GM12878 (cell line): Measurements from ENCODE around the gene CCL23. TPM values are rescaled to one million over a fixed set of nuclear protein-coding genes. Genes with fewer than 3 reads are reported as not detected.

Experiments
- ATAC-seq: fragments of 200-7000 bp; cut with Tn5 transposase; 3 replicates; pipeline ENCODE4 v1.9.1; 2020; ENCODE audit warnings: mild to moderate bottlenecking, moderate library complexity
- BruUV-seq: library from RNA; stranded (reverse); fragments of 400-500 nt; replicated peaks from 2 replicates; lab custom pipeline; 2021; lab: Mats Ljungman, UMichigan
- CTCF ChIA-PET: fragments of 300-600 bp; sonication (Branson Sonifier 250); formaldehyde crosslinking; extraction: SDS; loops from one replicate; lab custom pipeline; 2021; ENCODE audit warnings: inconsistent platforms; lab: Yijun Ruan, JAX
- POLR2A ChIA-PET: fragments of 350-600 bp; formaldehyde crosslinking; extraction: SDS; loops from one replicate; lab custom pipeline; 2021; ENCODE audit warnings: inconsistent platforms; lab: Charles Lee
- RAD21 ChIA-PET: fragments of 300-600 bp; sonication (Branson Sonifier 250); formaldehyde crosslinking; loops from one replicate; lab custom pipeline; 2023; ENCODE audit warnings: antibody characterized with exemption; ENCODE audit not compliant: unreplicated experiment; lab: Charles Lee
- SMC1A ChIA-PET: fragments of 300-600 bp; sonication (Branson Sonifier 250); formaldehyde crosslinking; loops from one replicate; lab custom pipeline; 2023; ENCODE audit not compliant: unreplicated experiment, uncharacterized antibody; lab: Charles Lee
- DNase-seq: peaks from one replicate; pipeline ENCODE4 v3.0.0-alpha.2; 2011; ENCODE audit warnings: low read depth, low spot score
- FAIRE-seq: peaks from 3 replicates; lab custom pipeline; 2011; peaks lifted over from hg19 to GRCh38; lab: Jason Lieb, UNC
- H2AFZ ChIP-seq: 2 replicates; pipeline ENCODE4 v1.6.0; 2011; ENCODE audit warnings: low read depth, low read length, control low read depth; ENCODE audit not compliant: control insufficient read depth
- H3K27ac ChIP-seq: 2 replicates; pipeline ENCODE4 v1.5.1; 2011; ENCODE audit warnings: control low read depth; ENCODE audit not compliant: control insufficient read depth, insufficient read depth
- H3K27me3 ChIP-seq, 2 experiments: replicated peaks in 1 of 2; 2 replicates each; pipeline versions ENCODE4 v1.6.0 to v1.6.1; 2011; ENCODE audit warnings: low read length in 1 of 2; ENCODE audit not compliant: control insufficient read depth in 2 of 2, insufficient read depth in 2 of 2
- H3K36me3 ChIP-seq, 2 experiments: 2 replicates each; pipeline ENCODE4 v1.5.1; 2011; ENCODE audit warnings: low read length in 1 of 2; ENCODE audit not compliant: control insufficient read depth in 2 of 2, insufficient read depth in 2 of 2
- H3K4me1 ChIP-seq: 2 replicates; pipeline ENCODE4 v1.6.1; 2011; ENCODE audit warnings: mild to moderate bottlenecking, low read length, moderate library complexity, mixed read lengths; ENCODE audit not compliant: control insufficient read depth, insufficient read depth
- H3K4me2 ChIP-seq: 2 replicates; pipeline ENCODE4 v1.6.0; 2011; ENCODE audit warnings: control low read depth; ENCODE audit not compliant: control insufficient read depth, insufficient read depth
- H3K4me3 ChIP-seq: fragments of 200-600 bp; sonication (generic); 2 replicates; pipeline ENCODE4 v1.5.1; 2016
- H3K79me2 ChIP-seq: 2 replicates; pipeline ENCODE4 v1.6.0; 2011; ENCODE audit warnings: low read length; ENCODE audit not compliant: control insufficient read depth, insufficient read depth
- H3K9ac ChIP-seq: 2 replicates; pipeline ENCODE4 v1.8.0; 2011; ENCODE audit warnings: low read length, control low read depth, mixed read lengths; ENCODE audit not compliant: control insufficient read depth, insufficient read depth
- H3K9me3 ChIP-seq: replicated peaks from 3 replicates; pipeline ENCODE4 v1.5.1; 2011; ENCODE audit warnings: mild to moderate bottlenecking, low read length; ENCODE audit not compliant: control insufficient read depth, insufficient read depth
- H4K20me1 ChIP-seq: 2 replicates; pipeline ENCODE4 v1.6.0; 2011; ENCODE audit not compliant: control insufficient read depth, insufficient read depth
- GABPA ChIP-seq: IDR thresholded peaks from 2 replicates; pipeline ENCODE4 v1.6.1; 2014; ENCODE audit warnings: antibody characterized with exemption, low read depth, mild to moderate bottlenecking, inconsistent platforms
- IRF4 ChIP-seq: IDR thresholded peaks from 2 replicates; pipeline ENCODE4 v1.6.1; 2011; ENCODE audit warnings: low read depth, low read length
- JUND ChIP-seq: IDR thresholded peaks from 2 replicates; pipeline ENCODE4 v1.6.1; 2012; ENCODE audit warnings: low read depth, mild to moderate bottlenecking, low read length, improper control_type of control experiment, moderate library complexity
- LARP7 ChIP-seq: fragments of 450-650 bp; IDR thresholded peaks from 2 replicates; pipeline ENCODE4 v1.6.1; 2017; ENCODE audit warnings: mild to moderate bottlenecking
- MYC ChIP-seq: IDR thresholded peaks from 2 replicates; pipeline ENCODE4 v1.6.1; 2011; ENCODE audit warnings: mild to moderate bottlenecking, low read length, moderate library complexity, inconsistent platforms; ENCODE audit not compliant: insufficient read depth, insufficient replicate concordance, insufficient read length, severe bottlenecking
- RFX5 ChIP-seq: IDR thresholded peaks from 2 replicates; pipeline ENCODE4 v1.6.1; 2011; ENCODE audit warnings: low read depth, low read length, improper control_type of control experiment
- SREBF1 ChIP-seq: IDR thresholded peaks from 2 replicates; pipeline ENCODE4 v1.6.1; 2012; ENCODE audit warnings: mild to moderate bottlenecking, low read length
- STAT1 ChIP-seq: fragments of 450-650 bp; conservative IDR thresholded peaks from 2 replicates; pipeline ENCODE4 v1.6.1; 2014; ENCODE audit warnings: antibody characterized with exemption, mild to moderate bottlenecking
- TAF1 ChIP-seq: IDR thresholded peaks from 2 replicates; pipeline ENCODE4 v1.6.1; 2011; ENCODE audit warnings: mild to moderate bottlenecking, low read depth, low read length, borderline replicate concordance
- ZNF207 ChIP-seq: fragments of 450-650 bp; IDR thresholded peaks from 2 replicates; pipeline ENCODE4 v1.6.1; 2014; ENCODE audit warnings: antibody characterized with exemption, mild to moderate bottlenecking, borderline replicate concordance
- WGBS: methylation state at CpG from one replicate; pipeline ENCODE4 v1.1.6; 2016; ENCODE audit warnings: low lambda C conversion rate; ENCODE audit not compliant: insufficient replicate concordance, insufficient coverage; ENCODE audit errors: missing lambda C conversion rate; 5-methylcytosine and 5-hydroxymethylcytosine counted together
- in situ Hi-C: fragments of 300-500 bp; cut with MboI; formaldehyde crosslinking; loops from 9 replicates; pipeline ENCODE4 v1.14.3; 2018; ENCODE audit warnings: mixed read lengths
- intact Hi-C: fragments of 100-400 bp; cut with micrococcal nuclease; formaldehyde crosslinking; loops from one replicate; pipeline ENCODE4 v1.14.2; 2022; ENCODE audit not compliant: unreplicated experiment
- polyA plus RNA-seq, 11 experiments: library from polyadenylated mRNA; depleted of rRNA in 4 of 11; unstranded in 6 of 11; stranded (reverse) in 5 of 11; fragments of >200 nt; fragmentation: Nextera tagmentation in 4 of 11; fragmentation: Illumina TruSeq in 1 of 11; extraction: Ambion mirVana in 4 of 11; extraction: Trizol in 1 of 11; gene quantifications; 1 replicate in 1 of 11; 2 replicates in 10 of 11; pipeline versions ENCODE4 v1.2.1 to v1.2.3, GENCODE V29; 2011 to 2016; ENCODE audit warnings: inconsistent platforms in 2 of 11, missing spikeins in 2 of 11, low read depth in 1 of 11
- total RNA-seq, 4 experiments: library from RNA; depleted of rRNA in 3 of 4; stranded (reverse); fragments of >200 nt in 3 of 4; fragmentation: Illumina TruSeq in 1 of 4; extraction: Trizol in 1 of 4; gene quantifications; 2 replicates each; pipeline versions ENCODE4 v1.2.1 to v1.2.3, GENCODE V29; 2013 to 2021
- TF ChIP-seq, protein P1 (sequence below): IDR thresholded peaks from 2 replicates; pipeline ENCODE4 v1.6.1; 2012; ENCODE audit warnings: low read depth, low read length, improper control_type of control experiment
- TF ChIP-seq, protein P2 (sequence below): fragments of 450-650 bp; IDR thresholded peaks from 2 replicates; pipeline ENCODE4 v1.6.1; 2014; ENCODE audit warnings: mild to moderate bottlenecking

The CCL23 gene
- total and polyA plus RNA-seq, 10 of the 15 experiments (the other 5 are each of a cell fraction or from before 2014, with no cell fraction given), result 0.15 to 0.62 (median 0.41) TPM; not detected in 6

DNA sequence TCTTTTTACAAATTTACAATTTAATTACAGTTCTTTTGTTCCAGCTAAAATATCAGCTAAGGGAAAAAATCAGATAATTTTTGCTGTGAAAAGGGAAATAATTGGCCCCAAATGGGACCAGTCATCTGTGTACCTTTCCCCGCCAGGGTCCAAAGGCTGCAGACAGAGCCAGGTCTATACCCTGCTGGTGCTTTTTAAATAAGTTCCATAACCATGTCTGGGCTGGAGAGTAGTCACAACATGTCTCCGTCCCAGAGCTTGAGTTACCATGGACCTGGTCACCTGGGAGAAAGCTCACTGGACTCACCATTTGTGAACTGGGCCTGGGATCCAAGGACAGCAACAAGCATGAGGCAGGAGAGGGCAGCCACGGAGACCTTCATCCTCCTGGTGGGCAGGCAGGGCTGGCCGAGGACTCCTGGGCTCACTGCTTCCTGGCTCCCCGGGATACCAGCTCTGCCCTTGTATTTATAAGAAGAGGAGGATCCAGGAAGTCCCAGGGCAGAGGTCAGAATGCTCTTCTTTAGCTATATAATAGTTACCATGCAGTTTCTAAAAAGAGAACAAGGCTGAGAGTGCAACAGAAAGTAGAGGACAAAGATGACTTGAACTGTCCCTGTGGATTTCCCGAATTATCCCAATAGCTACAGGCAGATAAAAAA is 16.5 kb downstream of the CCL23 start, which contains the start of gene CCL15:
Gene CCL15 (minus strand): TSS at position 444 of the 662 bp plus-strand sequence. CDS start 61 bp downstream, at position 383.
- intact Hi-C loops (no loop called here), in situ Hi-C loops (no loop called here)
- Histone ChIP-seq H3K4me1 (peaks cover 19% of the 10 kb centered on the region), H3K9ac (no peak within 1 kb of the TSS), H3K9me3 (no peaks in the 10 kb centered on the region), H2AFZ (no peak within 1 kb of the TSS), H3K36me3 (no peaks in the 10 kb centered on the region), H3K79me2 (no peaks in the 10 kb centered on the region), H3K27ac (no peak within 1 kb of the TSS), H3K4me2 (no peak within 1 kb of the TSS; the same call in 1 of the 2 replicates), H3K4me3 (no peak within 1 kb of the TSS), H4K20me1 (no peaks in the 10 kb centered on the region), H3K27me3 (no peaks in the 10 kb centered on the region)
- ATAC-seq (0 out of 3 replicates have a peak, but pooled peaks have one; percentile 24), DNase-seq (no peak), FAIRE-seq (no peak)
- no TSS peak for BruUV-seq
- ChIA-PET RAD21 (interaction anchor here (0.6 to 1.6 kb wide), 3 partner anchors 32 to 145 kb away, joined by 3 to 9 read pairs (median 4); no protein-coding TSS in a partner anchor), CTCF (interaction anchor here (0.7 to 1.4 kb wide), 3 partner anchors 30 to 73 kb away, joined by 3 to 5 read pairs (median 3); no protein-coding TSS in a partner anchor), POLR2A (no interaction called here), SMC1A (interaction anchor here (1.1 to 2.1 kb wide), 3 partner anchors 19 to 44 kb away, joined by 3 to 7 read pairs (median 3); partner anchors contain the start of gene CCL16)
- WGBS, result 65% methylated on average over 6 of the region's 6 CpGs
- TF ChIP-seq, protein P1, sequence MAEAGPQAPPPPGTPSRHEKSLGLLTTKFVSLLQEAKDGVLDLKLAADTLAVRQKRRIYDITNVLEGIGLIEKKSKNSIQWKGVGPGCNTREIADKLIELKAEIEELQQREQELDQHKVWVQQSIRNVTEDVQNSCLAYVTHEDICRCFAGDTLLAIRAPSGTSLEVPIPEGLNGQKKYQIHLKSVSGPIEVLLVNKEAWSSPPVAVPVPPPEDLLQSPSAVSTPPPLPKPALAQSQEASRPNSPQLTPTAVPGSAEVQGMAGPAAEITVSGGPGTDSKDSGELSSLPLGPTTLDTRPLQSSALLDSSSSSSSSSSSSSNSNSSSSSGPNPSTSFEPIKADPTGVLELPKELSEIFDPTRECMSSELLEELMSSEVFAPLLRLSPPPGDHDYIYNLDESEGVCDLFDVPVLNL, result no peak
- TF ChIP-seq MYC, result no peak
- no peak for TF ChIP-seq ZNF207
- TF ChIP-seq LARP7, result no peak
- TF ChIP-seq JUND, result no peak
- no peak for TF ChIP-seq STAT1
- TF ChIP-seq IRF4, result no peak
- TF ChIP-seq RFX5, result no peak
- TF ChIP-seq GABPA, result no peak
- no peak for TF ChIP-seq SREBF1
- TF ChIP-seq TAF1, result no peak
- TF ChIP-seq, protein P2, sequence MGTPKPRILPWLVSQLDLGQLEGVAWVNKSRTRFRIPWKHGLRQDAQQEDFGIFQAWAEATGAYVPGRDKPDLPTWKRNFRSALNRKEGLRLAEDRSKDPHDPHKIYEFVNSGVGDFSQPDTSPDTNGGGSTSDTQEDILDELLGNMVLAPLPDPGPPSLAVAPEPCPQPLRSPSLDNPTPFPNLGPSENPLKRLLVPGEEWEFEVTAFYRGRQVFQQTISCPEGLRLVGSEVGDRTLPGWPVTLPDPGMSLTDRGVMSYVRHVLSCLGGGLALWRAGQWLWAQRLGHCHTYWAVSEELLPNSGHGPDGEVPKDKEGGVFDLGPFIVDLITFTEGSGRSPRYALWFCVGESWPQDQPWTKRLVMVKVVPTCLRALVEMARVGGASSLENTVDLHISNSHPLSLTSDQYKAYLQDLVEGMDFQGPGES, result no peak
